Trophoblast cell (in vitro differentiated cells and primary cell): ENCODE measurements around the gene C11orf65.
A peak's percentile ranks its signal among the peaks of the same experiment; 100 is the strongest.

Source experiments
- DNase-seq, 2 donors: peaks; one replicate each; pipeline ENCODE4 v3.0.0-alpha.2; 2016
- H2AFZ ChIP-seq: 2 replicates; pipeline ENCODE4 v1.6.1; 2013; ENCODE audit warnings: low read length, moderate library complexity, mild to moderate bottlenecking; ENCODE audit not compliant: insufficient read depth, poor library complexity
- H2AK5ac ChIP-seq: 2 replicates; pipeline ENCODE4 v1.6.1; 2013; ENCODE audit warnings: mild to moderate bottlenecking, low read length
- H2BK120ac ChIP-seq: 2 replicates; pipeline ENCODE4 v1.6.1; 2013; ENCODE audit warnings: low read length, mild to moderate bottlenecking, moderate library complexity; ENCODE audit not compliant: insufficient read depth, poor library complexity
- H2BK12ac ChIP-seq: 2 replicates; pipeline ENCODE4 v1.6.1; 2013; ENCODE audit warnings: mild to moderate bottlenecking, low read length, moderate library complexity
- H2BK5ac ChIP-seq: 2 replicates; pipeline ENCODE4 v1.6.1; 2013; ENCODE audit warnings: low read length, low read depth, moderate library complexity, mild to moderate bottlenecking; ENCODE audit not compliant: poor library complexity
- H3K14ac ChIP-seq: 2 replicates; pipeline ENCODE4 v1.6.1; 2013; ENCODE audit warnings: mild to moderate bottlenecking, low read length
- H3K18ac ChIP-seq: 2 replicates; pipeline ENCODE4 v1.6.1; 2013; ENCODE audit warnings: mild to moderate bottlenecking, low read length
- H3K23ac ChIP-seq: 2 replicates; pipeline ENCODE4 v1.6.1; 2013; ENCODE audit warnings: low read length
- H3K27ac ChIP-seq: 2 replicates; pipeline ENCODE4 v1.5.1; 2013; ENCODE audit warnings: low read depth, mild to moderate bottlenecking, inconsistent platforms, low read length, moderate library complexity
- H3K27me3 ChIP-seq: 2 replicates; pipeline ENCODE4 v1.6.1; 2013; ENCODE audit warnings: inconsistent platforms, mild to moderate bottlenecking, low read length, moderate library complexity; ENCODE audit not compliant: insufficient read depth
- H3K36me3 ChIP-seq, 2 experiments: 1 replicate in 1 of 2; 2 replicates in 1 of 2; pipeline ENCODE4 v1.6.1; 2013; ENCODE audit warnings: low read length in 2 of 2, mild to moderate bottlenecking in 2 of 2, moderate library complexity in 1 of 2; ENCODE audit not compliant: insufficient read depth in 2 of 2, control insufficient read depth in 1 of 2
- H3K4ac ChIP-seq: 2 replicates; pipeline ENCODE4 v1.6.1; 2013; ENCODE audit warnings: low read depth, mild to moderate bottlenecking, low read length, moderate library complexity
- H3K4me1 ChIP-seq, 2 experiments: 1 replicate in 1 of 2; 2 replicates in 1 of 2; pipeline ENCODE4 v1.6.1; 2013; ENCODE audit warnings: low read length in 2 of 2, mild to moderate bottlenecking in 2 of 2, moderate library complexity in 1 of 2; ENCODE audit not compliant: insufficient read depth in 2 of 2, control insufficient read depth in 1 of 2
- H3K4me2 ChIP-seq: 2 replicates; pipeline ENCODE4 v1.6.1; 2013; ENCODE audit warnings: inconsistent platforms, mild to moderate bottlenecking, low read length, moderate library complexity
- H3K4me3 ChIP-seq: 2 replicates; pipeline ENCODE4 v1.5.1; 2013; ENCODE audit warnings: mild to moderate bottlenecking, low read depth, low read length, inconsistent platforms
- H3K79me1 ChIP-seq: one replicate; pipeline ENCODE4 v1.6.1; 2013; ENCODE audit warnings: low read length
- H3K79me2 ChIP-seq: 2 replicates; pipeline ENCODE4 v1.6.1; 2013; ENCODE audit warnings: low read length, mild to moderate bottlenecking; ENCODE audit not compliant: control insufficient read depth, insufficient read depth, poor library complexity
- H3K9ac ChIP-seq: 2 replicates; pipeline ENCODE4 v1.6.1; 2013; ENCODE audit warnings: mild to moderate bottlenecking, low read length
- H3K9me3 ChIP-seq: 2 replicates; pipeline ENCODE4 v1.6.1; 2013; ENCODE audit warnings: low read depth, mild to moderate bottlenecking, control low read depth, inconsistent platforms, low read length; ENCODE audit not compliant: insufficient read depth
- H4K12ac ChIP-seq: 2 replicates; pipeline ENCODE4 v1.6.1; 2013; ENCODE audit warnings: low read depth, mild to moderate bottlenecking, low read length, moderate library complexity
- H4K8ac ChIP-seq: 2 replicates; pipeline ENCODE4 v1.6.1; 2013; ENCODE audit warnings: low read depth, mild to moderate bottlenecking, low read length, moderate library complexity
- H4K91ac ChIP-seq: one replicate; pipeline ENCODE4 v1.6.1; 2013; ENCODE audit warnings: low read depth, mild to moderate bottlenecking, low read length, moderate library complexity
- WGBS: extraction: QIAGEN DNeasy Blood & Tissue Kit; methylation state at CpG from one replicate; pipeline ENCODE4 v1.1.7; 2013; ENCODE audit warnings: missing lambda C conversion rate; ENCODE audit not compliant: insufficient read length, insufficient coverage; ENCODE audit errors: extremely low coverage; 5-methylcytosine and 5-hydroxymethylcytosine counted together

The C11orf65 gene

GRCh38 chr11:108508653-108509593 lies 41.6 kb upstream of the C11orf65 start:
- peaks cover 2% of the 10 kb centered on the region for H3K9me3 ChIP-seq
- no peak overlapping the region for H3K4ac ChIP-seq
- no peaks in the 10 kb centered on the region for H3K27me3 ChIP-seq
- no peaks in the 10 kb centered on the region for H3K79me2 ChIP-seq
- H3K14ac ChIP-seq = no peak overlapping the region
- no peaks in the 10 kb centered on the region for H3K79me1 ChIP-seq
- no peak overlapping the region for H3K23ac ChIP-seq
- no peak overlapping the region for H3K4me3 ChIP-seq
- no peak for DNase-seq
- H3K9ac ChIP-seq = no peak overlapping the region
- H2AFZ ChIP-seq = no peak overlapping the region
- H3K36me3 ChIP-seq = peaks cover 0 to 14% of the 10 kb centered on the region in 2 experiments
- no peaks in the 10 kb centered on the region for H3K4me1 ChIP-seq
- no peak overlapping the region for H2AK5ac ChIP-seq
- H2BK12ac ChIP-seq = no peak overlapping the region
- H3K18ac ChIP-seq = no peak overlapping the region
- no peak overlapping the region for H4K8ac ChIP-seq
- no peak overlapping the region for H4K91ac ChIP-seq
- no peak overlapping the region for H3K4me2 ChIP-seq
- no peak overlapping the region for H2BK5ac ChIP-seq
- no peak overlapping the region for H2BK120ac ChIP-seq
- H3K27ac ChIP-seq = no peak overlapping the region
- no peak overlapping the region for H4K12ac ChIP-seq
- no CpG with 5 or more reads among the region's 3 CpGs for WGBS

DNA sequence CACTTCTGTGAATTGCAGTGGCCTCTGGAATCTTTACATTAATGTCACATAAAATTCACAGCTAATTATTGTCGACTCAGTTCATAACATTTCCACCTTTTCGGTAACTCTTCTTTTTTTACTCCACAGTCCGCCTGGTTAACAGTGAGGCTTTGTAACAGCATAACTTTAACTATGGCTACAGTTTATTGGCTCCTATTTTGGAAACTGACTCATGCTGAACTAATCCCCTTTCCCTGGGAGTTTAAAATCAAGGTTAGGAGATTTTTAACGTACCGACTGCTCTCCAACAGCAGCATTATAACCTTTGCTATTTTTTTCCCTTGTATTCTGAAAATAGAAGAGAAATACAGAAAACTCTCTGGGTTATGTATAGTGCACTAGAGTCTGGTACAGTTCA lies 34.1 kb upstream of the C11orf65 start:
- peaks cover 21% of the 10 kb centered on the region for H3K79me1 ChIP-seq
- H4K91ac ChIP-seq = no peak overlapping the region
- H3K36me3 ChIP-seq = no peaks in the 10 kb centered on the region
- no peaks in the 10 kb centered on the region for H3K27me3 ChIP-seq
- H2AFZ ChIP-seq = no peak overlapping the region
- no peak for DNase-seq
- no peak overlapping the region for H3K4me3 ChIP-seq
- H3K4me2 ChIP-seq = no peak overlapping the region
- no peaks in the 10 kb centered on the region for H3K9me3 ChIP-seq
- no peak overlapping the region for H3K9ac ChIP-seq
- H2BK12ac ChIP-seq = no peak overlapping the region
- H3K4me1 ChIP-seq = peaks cover 3 to 19% of the 10 kb centered on the region in 2 experiments
- no peak overlapping the region for H4K12ac ChIP-seq
- no peak overlapping the region for H3K23ac ChIP-seq
- no peak overlapping the region for H4K8ac ChIP-seq
- no peak overlapping the region for H2AK5ac ChIP-seq
- H2BK5ac ChIP-seq = no peak overlapping the region
- H3K27ac ChIP-seq = no peak overlapping the region
- no peak overlapping the region for H3K18ac ChIP-seq
- no peak overlapping the region for H3K4ac ChIP-seq
- no peak overlapping the region for H2BK120ac ChIP-seq
- no CpG with 5 or more reads among the region's 5 CpGs for WGBS
- H3K14ac ChIP-seq = no peak overlapping the region
- peaks cover 7% of the 10 kb centered on the region for H3K79me2 ChIP-seq

- no CpG with 5 or more reads among the region's 2 CpGs for WGBS
- no peaks in the 10 kb centered on the region for H3K27me3 ChIP-seq
- no peak overlapping the region for H3K18ac ChIP-seq
- H3K4me3 ChIP-seq = no peak overlapping the region
- peaks cover 21% of the 10 kb centered on the region for H3K79me1 ChIP-seq
- H4K91ac ChIP-seq = no peak overlapping the region
- H3K9me3 ChIP-seq = no peaks in the 10 kb centered on the region
- H4K12ac ChIP-seq = no peak overlapping the region
- no peak overlapping the region for H2AK5ac ChIP-seq
- no peak overlapping the region for H2BK12ac ChIP-seq
- no peak overlapping the region for H3K14ac ChIP-seq
- peak overlapping the region; percentile 56 for H3K27ac ChIP-seq
- no peak overlapping the region for H4K8ac ChIP-seq
- H2AFZ ChIP-seq = no peak overlapping the region
- H2BK5ac ChIP-seq = no peak overlapping the region
- H3K4ac ChIP-seq = no peak overlapping the region
- no peak for DNase-seq
- no peak overlapping the region for H3K23ac ChIP-seq
- H3K4me2 ChIP-seq = no peak overlapping the region
- peaks cover 3 to 21% of the 10 kb centered on the region in 2 experiments for H3K4me1 ChIP-seq
- H3K9ac ChIP-seq = no peak overlapping the region
- H2BK120ac ChIP-seq = no peak overlapping the region
- no peaks in the 10 kb centered on the region for H3K36me3 ChIP-seq
- peaks cover 7% of the 10 kb centered on the region for H3K79me2 ChIP-seq
Observed at GRCh38 chr11:108500721-108501120, 33.4 kb upstream of the C11orf65 start.

DNA sequence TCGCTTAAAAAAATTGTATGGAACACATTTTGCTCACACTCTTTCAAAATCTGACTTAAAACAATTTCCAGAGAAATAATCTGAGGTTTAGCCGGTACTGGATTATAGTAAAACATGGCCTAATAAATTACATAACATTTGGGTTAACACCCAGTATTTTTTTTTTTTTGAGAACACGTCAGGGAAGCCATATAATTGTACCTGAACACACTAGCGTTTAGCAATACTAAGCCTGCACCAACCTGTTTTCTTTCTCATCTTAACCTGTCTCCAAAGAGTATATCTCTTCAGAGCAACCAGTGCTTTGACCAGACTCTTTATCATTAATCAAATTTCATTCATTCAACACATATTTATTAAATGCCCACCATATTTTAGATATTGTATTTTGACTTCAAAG lies 32.8 kb upstream of the C11orf65 start:
- Histone ChIP-seq H2BK120ac (no peak overlapping the region), H3K79me1 (peaks cover 22% of the 10 kb centered on the region), H2BK5ac (no peak overlapping the region), H3K18ac (no peak overlapping the region), H3K79me2 (peaks cover 7% of the 10 kb centered on the region), H3K4me1 (peaks cover 3 to 23% of the 10 kb centered on the region in 2 experiments), H3K9me3 (no peaks in the 10 kb centered on the region), H3K9ac (no peak overlapping the region), H4K91ac (no peak overlapping the region), H3K4ac (no peak overlapping the region), H2BK12ac (no peak overlapping the region), H3K27me3 (no peaks in the 10 kb centered on the region), H3K27ac (peak overlapping the region; percentile 56), H3K36me3 (no peaks in the 10 kb centered on the region), H3K4me2 (no peak overlapping the region), H2AK5ac (no peak overlapping the region), H2AFZ (no peak overlapping the region), H4K12ac (no peak overlapping the region), H3K14ac (no peak overlapping the region), H3K23ac (no peak overlapping the region), H4K8ac (no peak overlapping the region), H3K4me3 (no peak overlapping the region)
- DNase-seq = no peak
- WGBS = no CpG with 5 or more reads among the region's 4 CpGs
